ENCODE measurements around the gene GIMAP2. TPM values are rescaled to one million over a fixed set of nuclear protein-coding genes. Genes with fewer than 3 reads are reported as not detected.

The GIMAP2 gene
- total RNA-seq, 1 experiment from 2014 or later, result not detected

GRCh38 chr7:150715738-150716137 lies 30.2 kb downstream of the GIMAP2 start:
- Histone ChIP-seq H3K4me2 (ENCODE audit: low read length) (no peak overlapping the region), H3K9me2 (ENCODE audit: insufficient read depth) (no peaks in the 10 kb centered on the region), H3K9ac (ENCODE audit: low read length) (no peak overlapping the region), H3K27ac (ENCODE audit: low read depth, low read length) (no peak overlapping the region), H3K4me1 (ENCODE audit: control insufficient read depth in 1 of 2, insufficient read depth in 2 of 2, low read length in 2 of 2) (no peaks in the 10 kb centered on the region), H3K9me3 (ENCODE audit: control insufficient read depth in 1 of 2, insufficient read depth in 1 of 2, low read depth in 1 of 2, low read length in 2 of 2) (no peaks in the 10 kb centered on the region), H3K36me3 (ENCODE audit: control insufficient read depth in 1 of 2, insufficient read depth in 2 of 2, low read length in 2 of 2) (no peaks in the 10 kb centered on the region), H2AFZ (ENCODE audit: low read depth, low read length, poor library complexity, severe bottlenecking) (no peak overlapping the region), H4K20me1 (ENCODE audit: insufficient read depth) (no peaks in the 10 kb centered on the region), H3K4me3 (replicated peaks in 1 of 2; ENCODE audit: low read depth in 1 of 2, low read length in 2 of 2) (no peak overlapping the region), H3K79me2 (ENCODE audit: insufficient read depth, low read length) (no peaks in the 10 kb centered on the region), H3K27me3 (ENCODE audit: insufficient read depth, low read length) (peaks cover 25% of the 10 kb centered on the region)
- intact Hi-C loops (cut with micrococcal nuclease), result no loop called here
- no TSS peak for BruUV-seq (replicated peaks)
- TF ChIP-seq SIN3A (IDR thresholded peaks at IDR 0.05; ENCODE audit: low read depth), result no peak
- ChIA-PET CTCF (interaction anchor here (0.6 kb wide), 1 partner anchor 28 kb away, joined by 4 read pairs; no protein-coding TSS in a partner anchor), POLR2A (no interaction called here), RAD21 (ENCODE audit: low non-redundant PET in 1 of 2, low total read pairs in 2 of 2, uncharacterized antibody in 2 of 2, unreplicated experiment in 2 of 2) (no interaction called here)
- ATAC-seq (no peak), DNase-seq (ENCODE audit: low read depth, low spot score) (no peak)

- no TSS peak for BruUV-seq (replicated peaks)
- ChIA-PET POLR2A (no interaction called here), CTCF (interaction anchor here (0.6 kb wide), 1 partner anchor 27 kb away, joined by 4 read pairs; no protein-coding TSS in a partner anchor), RAD21 (ENCODE audit: low non-redundant PET in 1 of 2, low total read pairs in 2 of 2, uncharacterized antibody in 2 of 2, unreplicated experiment in 2 of 2) (no interaction called here)
- H3K4me2 ChIP-seq (ENCODE audit: low read length), result no peak within 1 kb of the TSS
- H3K36me3 ChIP-seq (ENCODE audit: control insufficient read depth in 1 of 2, insufficient read depth in 2 of 2, low read length in 2 of 2), result no peaks in the 10 kb centered on the region
- peaks cover 25% of the 10 kb centered on the region for H3K27me3 ChIP-seq (ENCODE audit: insufficient read depth, low read length)
- TF ChIP-seq JUND (IDR thresholded peaks at IDR 0.05) (no peak), EZH2 (IDR thresholded peaks at IDR 0.05) (no peak), ELF1 (IDR thresholded peaks at IDR 0.05; ENCODE audit: borderline replicate concordance, low read depth) (no peak), EGR1 (IDR thresholded peaks at IDR 0.05; ENCODE audit: low read depth) (no peak), CBX3 (IDR thresholded peaks at IDR 0.05; ENCODE audit: low read depth) (no peak), FOSL1 (IDR thresholded peaks at IDR 0.05; ENCODE audit: low read depth) (no peak), POLR2AphosphoS5 (IDR thresholded peaks at IDR 0.05; ENCODE audit: low read depth, low read length) (no peak), SRF (IDR thresholded peaks at IDR 0.05; ENCODE audit: low read depth) (no peak), RAD21 (IDR thresholded peaks at IDR 0.05; ENCODE audit: low read depth) (no peak)
- TF ChIP-seq, protein P1, sequence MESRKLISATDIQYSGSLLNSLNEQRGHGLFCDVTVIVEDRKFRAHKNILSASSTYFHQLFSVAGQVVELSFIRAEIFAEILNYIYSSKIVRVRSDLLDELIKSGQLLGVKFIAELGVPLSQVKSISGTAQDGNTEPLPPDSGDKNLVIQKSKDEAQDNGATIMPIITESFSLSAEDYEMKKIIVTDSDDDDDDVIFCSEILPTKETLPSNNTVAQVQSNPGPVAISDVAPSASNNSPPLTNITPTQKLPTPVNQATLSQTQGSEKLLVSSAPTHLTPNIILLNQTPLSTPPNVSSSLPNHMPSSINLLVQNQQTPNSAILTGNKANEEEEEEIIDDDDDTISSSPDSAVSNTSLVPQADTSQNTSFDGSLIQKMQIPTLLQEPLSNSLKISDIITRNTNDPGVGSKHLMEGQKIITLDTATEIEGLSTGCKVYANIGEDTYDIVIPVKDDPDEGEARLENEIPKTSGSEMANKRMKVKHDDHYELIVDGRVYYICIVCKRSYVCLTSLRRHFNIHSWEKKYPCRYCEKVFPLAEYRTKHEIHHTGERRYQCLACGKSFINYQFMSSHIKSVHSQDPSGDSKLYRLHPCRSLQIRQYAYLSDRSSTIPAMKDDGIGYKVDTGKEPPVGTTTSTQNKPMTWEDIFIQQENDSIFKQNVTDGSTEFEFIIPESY (IDR thresholded peaks at IDR 0.05; ENCODE audit: extremely low read depth, insufficient replicate concordance, low read length), result no peak
- TF ChIP-seq, protein P2, sequence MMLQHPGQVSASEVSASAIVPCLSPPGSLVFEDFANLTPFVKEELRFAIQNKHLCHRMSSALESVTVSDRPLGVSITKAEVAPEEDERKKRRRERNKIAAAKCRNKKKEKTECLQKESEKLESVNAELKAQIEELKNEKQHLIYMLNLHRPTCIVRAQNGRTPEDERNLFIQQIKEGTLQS (IDR thresholded peaks at IDR 0.05), result no peak
- TF ChIP-seq, protein P3, sequence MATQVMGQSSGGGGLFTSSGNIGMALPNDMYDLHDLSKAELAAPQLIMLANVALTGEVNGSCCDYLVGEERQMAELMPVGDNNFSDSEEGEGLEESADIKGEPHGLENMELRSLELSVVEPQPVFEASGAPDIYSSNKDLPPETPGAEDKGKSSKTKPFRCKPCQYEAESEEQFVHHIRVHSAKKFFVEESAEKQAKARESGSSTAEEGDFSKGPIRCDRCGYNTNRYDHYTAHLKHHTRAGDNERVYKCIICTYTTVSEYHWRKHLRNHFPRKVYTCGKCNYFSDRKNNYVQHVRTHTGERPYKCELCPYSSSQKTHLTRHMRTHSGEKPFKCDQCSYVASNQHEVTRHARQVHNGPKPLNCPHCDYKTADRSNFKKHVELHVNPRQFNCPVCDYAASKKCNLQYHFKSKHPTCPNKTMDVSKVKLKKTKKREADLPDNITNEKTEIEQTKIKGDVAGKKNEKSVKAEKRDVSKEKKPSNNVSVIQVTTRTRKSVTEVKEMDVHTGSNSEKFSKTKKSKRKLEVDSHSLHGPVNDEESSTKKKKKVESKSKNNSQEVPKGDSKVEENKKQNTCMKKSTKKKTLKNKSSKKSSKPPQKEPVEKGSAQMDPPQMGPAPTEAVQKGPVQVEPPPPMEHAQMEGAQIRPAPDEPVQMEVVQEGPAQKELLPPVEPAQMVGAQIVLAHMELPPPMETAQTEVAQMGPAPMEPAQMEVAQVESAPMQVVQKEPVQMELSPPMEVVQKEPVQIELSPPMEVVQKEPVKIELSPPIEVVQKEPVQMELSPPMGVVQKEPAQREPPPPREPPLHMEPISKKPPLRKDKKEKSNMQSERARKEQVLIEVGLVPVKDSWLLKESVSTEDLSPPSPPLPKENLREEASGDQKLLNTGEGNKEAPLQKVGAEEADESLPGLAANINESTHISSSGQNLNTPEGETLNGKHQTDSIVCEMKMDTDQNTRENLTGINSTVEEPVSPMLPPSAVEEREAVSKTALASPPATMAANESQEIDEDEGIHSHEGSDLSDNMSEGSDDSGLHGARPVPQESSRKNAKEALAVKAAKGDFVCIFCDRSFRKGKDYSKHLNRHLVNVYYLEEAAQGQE (IDR thresholded peaks at IDR 0.05; ENCODE audit: low read depth), result no peak
- TF ChIP-seq, protein P4, sequence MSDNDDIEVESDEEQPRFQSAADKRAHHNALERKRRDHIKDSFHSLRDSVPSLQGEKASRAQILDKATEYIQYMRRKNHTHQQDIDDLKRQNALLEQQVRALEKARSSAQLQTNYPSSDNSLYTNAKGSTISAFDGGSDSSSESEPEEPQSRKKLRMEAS (IDR thresholded peaks at IDR 0.05), result no peak
- H3K27ac ChIP-seq (ENCODE audit: low read depth, low read length), result no peak within 1 kb of the TSS
- no peak within 1 kb of the TSS for H3K4me3 ChIP-seq (replicated peaks in 1 of 2; ENCODE audit: low read depth in 1 of 2, low read length in 2 of 2)
- no peak within 1 kb of the TSS for H3K9ac ChIP-seq (ENCODE audit: low read length)
- H3K4me1 ChIP-seq (ENCODE audit: control insufficient read depth in 1 of 2, insufficient read depth in 2 of 2, low read length in 2 of 2), result no peaks in the 10 kb centered on the region
- H3K9me3 ChIP-seq (ENCODE audit: control insufficient read depth in 1 of 2, insufficient read depth in 1 of 2, low read depth in 1 of 2, low read length in 2 of 2), result no peaks in the 10 kb centered on the region
- intact Hi-C loops (cut with micrococcal nuclease), result no loop called here
- H3K9me2 ChIP-seq (ENCODE audit: insufficient read depth), result no peaks in the 10 kb centered on the region
- no peak for ATAC-seq
- H3K79me2 ChIP-seq (ENCODE audit: insufficient read depth, low read length), result no peaks in the 10 kb centered on the region
- no peaks in the 10 kb centered on the region for H4K20me1 ChIP-seq (ENCODE audit: insufficient read depth)
- H2AFZ ChIP-seq (ENCODE audit: low read depth, low read length, poor library complexity, severe bottlenecking), result no peak within 1 kb of the TSS
- no peak for DNase-seq (ENCODE audit: low read depth, low spot score)
Measured at GRCh38 chr7:150716368-150716767, 30.9 kb downstream of the GIMAP2 start, which contains the start of gene GIMAP1. GIMAP1 (plus strand) TSS chr7:150716613; CDS start chr7:150719048, 2,435 bp downstream.
